WERI-Rb-1 (cell line): ENCODE measurements around the gene TMPRSS9.

Experiments
- DNase-seq: peaks from one replicate; pipeline ENCODE4 v3.0.0-alpha.2; 2020
- H3K27ac ChIP-seq: fragments of 250-450 bp; sonication (Bioruptor Pico); 2 replicates; pipeline ENCODE4 v1.5.1; 2020; ENCODE audit warnings: mild to moderate bottlenecking, moderate library complexity
- H3K27me3 ChIP-seq: fragments of 250-450 bp; sonication (Bioruptor Pico); 2 replicates; pipeline ENCODE4 v1.5.1; 2021; ENCODE audit warnings: mild to moderate bottlenecking, low read depth, moderate library complexity; ENCODE audit not compliant: insufficient read depth, severe bottlenecking
- H3K36me3 ChIP-seq: fragments of 250-450 bp; sonication (Bioruptor Pico); 2 replicates; pipeline ENCODE4 v1.5.1; 2020; ENCODE audit warnings: mild to moderate bottlenecking, moderate library complexity
- H3K4me3 ChIP-seq: 2 replicates; pipeline ENCODE4 v1.5.1; 2011; ENCODE audit warnings: low read depth, mild to moderate bottlenecking, control low read depth, low read length
- H3K9me3 ChIP-seq: fragments of 250-450 bp; sonication (Bioruptor Pico); 2 replicates; pipeline ENCODE4 v1.5.1; 2021; ENCODE audit warnings: mild to moderate bottlenecking, moderate library complexity; ENCODE audit not compliant: severe bottlenecking
- TF ChIP-seq, protein P1 (sequence below): IDR thresholded peaks from 2 replicates; pipeline ENCODE4 v1.5.1; 2011; ENCODE audit warnings: low read depth, mild to moderate bottlenecking, control low read depth, inconsistent platforms, low read length

TMPRSS9 gene

DNA sequence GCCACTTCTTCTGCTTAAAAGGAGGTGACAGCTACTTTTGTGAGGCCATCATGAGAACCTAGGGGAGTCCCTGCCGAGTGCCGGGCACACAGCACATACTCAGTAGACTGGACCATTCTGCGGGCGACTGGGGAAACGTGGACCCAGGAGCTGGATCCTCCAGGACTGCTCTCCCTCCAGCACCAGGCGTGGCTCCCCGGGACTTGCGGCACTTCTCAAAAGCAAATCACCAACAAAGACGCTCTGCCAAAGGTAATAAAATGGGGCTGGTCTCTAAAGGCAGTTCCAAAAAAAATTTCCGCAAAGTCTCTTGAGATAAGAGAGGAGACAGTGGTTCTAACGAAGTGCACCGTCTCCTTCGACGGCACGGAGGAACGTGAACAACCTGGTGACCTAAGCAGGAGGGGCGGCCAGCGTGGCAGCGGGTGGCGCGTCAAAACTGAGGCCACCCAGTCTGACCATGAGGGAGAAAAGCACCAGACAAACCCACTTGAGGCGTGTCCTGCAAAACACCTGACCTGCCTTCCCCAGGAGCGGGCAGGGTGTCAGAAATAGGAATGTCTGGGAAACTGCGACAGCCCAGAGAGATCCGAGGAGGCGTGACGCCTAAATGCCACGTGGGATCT is 1.4 kb upstream of the TMPRSS9 start:
- Histone ChIP-seq H3K27ac (no peak overlapping the region), H3K36me3 (peaks cover 4% of the 10 kb centered on the region; the same call in 1 of the 2 replicates), H3K9me3 (no peaks in the 10 kb centered on the region), H3K4me3 (no peak overlapping the region), H3K27me3 (no peaks in the 10 kb centered on the region)
- no peak for DNase-seq
- TF ChIP-seq, protein P1, sequence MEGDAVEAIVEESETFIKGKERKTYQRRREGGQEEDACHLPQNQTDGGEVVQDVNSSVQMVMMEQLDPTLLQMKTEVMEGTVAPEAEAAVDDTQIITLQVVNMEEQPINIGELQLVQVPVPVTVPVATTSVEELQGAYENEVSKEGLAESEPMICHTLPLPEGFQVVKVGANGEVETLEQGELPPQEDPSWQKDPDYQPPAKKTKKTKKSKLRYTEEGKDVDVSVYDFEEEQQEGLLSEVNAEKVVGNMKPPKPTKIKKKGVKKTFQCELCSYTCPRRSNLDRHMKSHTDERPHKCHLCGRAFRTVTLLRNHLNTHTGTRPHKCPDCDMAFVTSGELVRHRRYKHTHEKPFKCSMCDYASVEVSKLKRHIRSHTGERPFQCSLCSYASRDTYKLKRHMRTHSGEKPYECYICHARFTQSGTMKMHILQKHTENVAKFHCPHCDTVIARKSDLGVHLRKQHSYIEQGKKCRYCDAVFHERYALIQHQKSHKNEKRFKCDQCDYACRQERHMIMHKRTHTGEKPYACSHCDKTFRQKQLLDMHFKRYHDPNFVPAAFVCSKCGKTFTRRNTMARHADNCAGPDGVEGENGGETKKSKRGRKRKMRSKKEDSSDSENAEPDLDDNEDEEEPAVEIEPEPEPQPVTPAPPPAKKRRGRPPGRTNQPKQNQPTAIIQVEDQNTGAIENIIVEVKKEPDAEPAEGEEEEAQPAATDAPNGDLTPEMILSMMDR, result no peak

GRCh38 chr19:2360833-2361232 is 768 bp downstream of the TMPRSS9 start:
- Histone ChIP-seq H3K9me3 (no peaks in the 10 kb centered on the region), H3K27me3 (no peaks in the 10 kb centered on the region), H3K27ac (no peak overlapping the region), H3K4me3 (no peak overlapping the region), H3K36me3 (no peaks in the 10 kb centered on the region)
- no peak for DNase-seq
- TF ChIP-seq, protein P1, result no peak

GRCh38 chr19:2361246-2362045 is 1.4 kb downstream of the TMPRSS9 start:
- Histone ChIP-seq H3K27ac (no peak overlapping the region), H3K9me3 (no peaks in the 10 kb centered on the region), H3K4me3 (no peak overlapping the region), H3K27me3 (no peaks in the 10 kb centered on the region), H3K36me3 (no peaks in the 10 kb centered on the region)
- TF ChIP-seq, protein P1, result no peak
- no peak for DNase-seq

GRCh38 chr19:2362046-2362969 is 2.2 kb downstream of the TMPRSS9 start:
- no peaks in the 10 kb centered on the region for H3K36me3 ChIP-seq
- H3K9me3 ChIP-seq, result no peaks in the 10 kb centered on the region
- no peaks in the 10 kb centered on the region for H3K27me3 ChIP-seq
- H3K4me3 ChIP-seq, result no peak overlapping the region
- TF ChIP-seq, protein P1, result no peak
- no peak overlapping the region for H3K27ac ChIP-seq
- no peak for DNase-seq

DNA sequence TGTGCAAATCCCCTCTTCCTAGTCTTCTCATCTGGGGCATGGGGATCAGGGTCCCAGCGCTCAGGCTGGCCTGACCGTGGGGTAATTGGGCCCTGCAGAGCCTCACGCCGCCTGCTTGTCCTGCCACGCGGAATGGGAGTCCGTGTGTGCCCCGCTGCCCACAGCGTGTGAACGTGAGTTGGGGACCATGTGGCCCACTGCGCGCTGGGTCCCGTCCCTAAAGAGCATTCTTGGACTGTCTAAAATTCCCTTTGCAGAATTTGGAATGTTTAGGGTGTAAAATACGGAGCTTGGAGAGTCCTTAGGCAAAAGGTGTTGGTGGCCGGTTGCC is 2.9 kb downstream of the TMPRSS9 start:
- no peaks in the 10 kb centered on the region for H3K27me3 ChIP-seq
- TF ChIP-seq, protein P1, result no peak
- H3K36me3 ChIP-seq, result no peaks in the 10 kb centered on the region
- H3K9me3 ChIP-seq, result no peaks in the 10 kb centered on the region
- no peak overlapping the region for H3K27ac ChIP-seq
- no peak overlapping the region for H3K4me3 ChIP-seq
- no peak for DNase-seq
